Upper lobe of left lung (tissue), 6 donors: ENCODE results near the gene INHBE. TPM values are rescaled to one million over a fixed set of nuclear protein-coding genes. Genes with fewer than 3 reads are reported as not detected.
"Not testable (repeated sequence)": the region's sequence is repeated elsewhere in the genome, so short reads cannot be mapped to it uniquely, and the experiment has no call there.

Source experiments
- ATAC-seq, 2 donors: fragments of 200-7000 bp; cut with Tn5 transposase; one replicate each; pipeline ENCODE4 v1.9.1; 2022; ENCODE audit warnings: mild to moderate bottlenecking in 2 of 2, moderate library complexity in 2 of 2; ENCODE audit not compliant: low FRiP score in 2 of 2
- DNase-seq, 2 donors: peaks; one replicate each; pipeline ENCODE4 v3.0.0-alpha.2; 2019 to 2020
- H3K27ac ChIP-seq, 4 donors: fragments of 200-600 bp; sonication (generic); one replicate each; pipeline ENCODE4 v1.5.1; 2016 to 2019
- H3K27me3 ChIP-seq, 4 donors: fragments of 200-600 bp; sonication (generic); one replicate each; pipeline ENCODE4 v1.5.1; 2017 to 2019
- H3K36me3 ChIP-seq, 4 donors: fragments of 200-600 bp; sonication (generic); one replicate each; pipeline ENCODE4 v1.5.1; 2016 to 2019
- H3K4me1 ChIP-seq, 4 donors: fragments of 200-600 bp; sonication (generic); one replicate each; pipeline ENCODE4 v1.5.1; 2018 to 2019
- H3K4me3 ChIP-seq, 4 donors: fragments of 200-600 bp; sonication (generic); one replicate each; pipeline ENCODE4 v1.5.1; 2017 to 2019; ENCODE audit warnings: mild to moderate bottlenecking in 2 of 4, moderate library complexity in 1 of 4
- H3K9me3 ChIP-seq, 4 donors: fragments of 200-600 bp; sonication (generic); one replicate each; pipeline ENCODE4 v1.5.1; 2018 to 2019
- EP300 ChIP-seq, 4 donors: sonication (generic); formaldehyde crosslinking; IDR thresholded peaks; one replicate each; pipeline ENCODE4 v1.5.1; 2017; ENCODE audit warnings: antibody characterized with exemption in 4 of 4, control low read depth in 2 of 4
- POLR2A ChIP-seq, 4 donors: fragments of 450-650 bp; IDR thresholded peaks; one replicate each; pipeline ENCODE4 v1.5.1; 2016 to 2017; ENCODE audit warnings: antibody characterized with exemption in 4 of 4, mild to moderate bottlenecking in 2 of 4
- POLR2AphosphoS5 ChIP-seq, 2 donors: sonication (generic); formaldehyde crosslinking; IDR thresholded peaks; one replicate each; pipeline ENCODE4 v1.5.1; 2017; ENCODE audit warnings: antibody characterized with exemption in 2 of 2
- whole genome bisulfite sequencing, 2 donors: methylation state at CpG; one replicate each; pipeline ENCODE4 v1.1.5; 2017 to 2018; 5-methylcytosine and 5-hydroxymethylcytosine counted together
- total RNA-seq, 6 donors: library from RNA; depleted of rRNA in 4 of 6; stranded (reverse); fragments of >200 nt in 4 of 6; gene quantifications; one replicate each; pipeline versions ENCODE4 v1.1.0 to v1.2.1, GENCODE V29; 2016 to 2021
- TF ChIP-seq, protein P1 (sequence below), 6 experiments: fragments of 450-650 bp in 4 of 6; fragments of 200-600 bp in 2 of 6; sonication (generic) in 2 of 6; IDR thresholded peaks; one replicate each; pipeline ENCODE4 v1.5.1; 2016 to 2019; ENCODE audit warnings: antibody characterized with exemption in 6 of 6
- donor health status: DM: no; HTN: no; CAD: no; lungs with moderate emphysema.
- donor health status: DM: no; HTN: yes; CAD: no; lungs with severe emphysema.

INHBE gene
- total RNA-seq, 6 donors from 2014 or later: 0.11 TPM; not detected in 5

DNA sequence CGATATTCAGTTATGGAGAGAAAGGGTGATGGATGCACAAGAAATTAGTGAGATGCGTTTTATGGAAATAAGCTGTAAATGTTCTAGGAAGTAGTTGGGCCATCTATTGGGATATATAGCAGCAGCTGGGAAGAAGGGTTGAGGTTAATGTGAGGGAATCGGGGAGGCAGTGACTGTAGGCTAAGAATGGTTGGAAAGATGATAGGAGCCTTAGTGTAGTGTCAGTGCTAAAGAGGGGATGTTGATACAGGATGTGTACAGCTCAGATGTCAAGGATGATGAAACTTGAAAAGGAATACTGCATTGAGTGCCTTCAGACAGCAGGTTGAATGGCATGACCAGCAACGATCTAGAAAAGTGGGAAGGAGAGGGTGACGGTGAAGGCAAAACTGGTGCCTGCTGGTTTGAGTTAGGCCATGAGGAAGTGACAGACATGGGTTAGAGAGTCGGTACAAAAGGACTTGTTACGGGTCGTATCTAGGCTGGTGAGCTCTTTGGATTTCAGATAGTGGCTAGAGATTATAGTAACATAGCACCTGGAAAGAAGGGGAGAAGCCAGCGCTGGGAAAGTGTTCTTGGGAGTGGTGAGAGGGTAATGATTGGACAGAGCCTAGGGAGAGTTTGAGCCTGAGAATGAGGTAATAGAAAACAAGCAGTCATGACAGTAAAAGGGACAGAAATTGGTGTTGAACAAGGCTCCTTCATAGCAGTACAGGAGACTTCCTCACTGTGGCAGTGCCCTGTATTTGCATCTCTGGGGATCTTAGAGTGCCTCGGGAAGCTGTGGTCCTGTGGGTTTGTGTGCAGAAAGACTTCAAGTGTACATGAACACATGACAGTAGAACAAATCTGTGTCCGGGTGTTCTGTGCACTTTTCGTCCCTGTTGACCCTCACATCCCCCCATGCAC is 42.4 kb downstream of the INHBE start:
- H3K4me3 ChIP-seq: no peak overlapping the region
- TF ChIP-seq POLR2A (IDR thresholded peaks at IDR 0.05) (no peak), POLR2AphosphoS5 (IDR thresholded peaks at IDR 0.05) (no peak), EP300 (IDR thresholded peaks at IDR 0.05) (no peak)
- TF ChIP-seq, protein P1, sequence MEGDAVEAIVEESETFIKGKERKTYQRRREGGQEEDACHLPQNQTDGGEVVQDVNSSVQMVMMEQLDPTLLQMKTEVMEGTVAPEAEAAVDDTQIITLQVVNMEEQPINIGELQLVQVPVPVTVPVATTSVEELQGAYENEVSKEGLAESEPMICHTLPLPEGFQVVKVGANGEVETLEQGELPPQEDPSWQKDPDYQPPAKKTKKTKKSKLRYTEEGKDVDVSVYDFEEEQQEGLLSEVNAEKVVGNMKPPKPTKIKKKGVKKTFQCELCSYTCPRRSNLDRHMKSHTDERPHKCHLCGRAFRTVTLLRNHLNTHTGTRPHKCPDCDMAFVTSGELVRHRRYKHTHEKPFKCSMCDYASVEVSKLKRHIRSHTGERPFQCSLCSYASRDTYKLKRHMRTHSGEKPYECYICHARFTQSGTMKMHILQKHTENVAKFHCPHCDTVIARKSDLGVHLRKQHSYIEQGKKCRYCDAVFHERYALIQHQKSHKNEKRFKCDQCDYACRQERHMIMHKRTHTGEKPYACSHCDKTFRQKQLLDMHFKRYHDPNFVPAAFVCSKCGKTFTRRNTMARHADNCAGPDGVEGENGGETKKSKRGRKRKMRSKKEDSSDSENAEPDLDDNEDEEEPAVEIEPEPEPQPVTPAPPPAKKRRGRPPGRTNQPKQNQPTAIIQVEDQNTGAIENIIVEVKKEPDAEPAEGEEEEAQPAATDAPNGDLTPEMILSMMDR (IDR thresholded peaks at IDR 0.05): no peak
- DNase-seq (no peak), ATAC-seq (peak in 1 of 2 donors; percentile 19)
- H3K27me3 ChIP-seq: no peaks in the 10 kb centered on the region
- H3K4me1 ChIP-seq: no peaks in the 10 kb centered on the region
- H3K36me3 ChIP-seq: peaks cover 15 to 86% (median 54%) of the 10 kb centered on the region in 4 donors
- 90 to 91% methylated on average over 12 of the region's 12 CpGs for WGBS, 2 donors
- H3K27ac ChIP-seq: no peak overlapping the region
- no peaks in the 10 kb centered on the region for H3K9me3 ChIP-seq

DNA sequence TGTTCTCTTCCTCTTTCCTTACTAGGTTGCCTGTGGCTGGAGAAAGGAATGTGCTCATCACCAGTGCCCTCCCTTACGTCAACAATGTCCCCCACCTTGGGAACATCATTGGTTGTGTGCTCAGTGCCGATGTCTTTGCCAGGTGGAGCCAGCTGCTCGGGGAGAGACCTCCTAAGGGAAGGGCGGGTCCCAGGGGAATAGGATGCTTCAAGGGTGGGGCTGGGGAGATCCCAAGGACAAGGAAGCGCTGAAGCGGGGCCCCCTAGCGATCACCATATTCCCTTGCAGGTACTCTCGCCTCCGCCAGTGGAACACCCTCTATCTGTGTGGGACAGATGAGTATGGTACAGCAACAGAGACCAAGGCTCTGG is 43.0 kb downstream of the INHBE start:
- ATAC-seq (peak in 1 of 2 donors; percentile 51), DNase-seq (no peak)
- Histone ChIP-seq H3K4me1 (no peaks in the 10 kb centered on the region), H3K36me3 (peaks cover 15 to 86% (median 58%) of the 10 kb centered on the region in 4 donors), H3K9me3 (no peaks in the 10 kb centered on the region), H3K27me3 (no peaks in the 10 kb centered on the region), H3K4me3 (no peak overlapping the region), H3K27ac (no peak overlapping the region)
- TF ChIP-seq POLR2A (IDR thresholded peaks at IDR 0.05) (no peak), POLR2AphosphoS5 (IDR thresholded peaks at IDR 0.05) (no peak), EP300 (IDR thresholded peaks at IDR 0.05) (no peak)
- TF ChIP-seq, protein P1 (IDR thresholded peaks at IDR 0.05): no peak
- WGBS, 2 donors: 91 to 93% methylated on average over 9 of the region's 9 CpGs

DNA sequence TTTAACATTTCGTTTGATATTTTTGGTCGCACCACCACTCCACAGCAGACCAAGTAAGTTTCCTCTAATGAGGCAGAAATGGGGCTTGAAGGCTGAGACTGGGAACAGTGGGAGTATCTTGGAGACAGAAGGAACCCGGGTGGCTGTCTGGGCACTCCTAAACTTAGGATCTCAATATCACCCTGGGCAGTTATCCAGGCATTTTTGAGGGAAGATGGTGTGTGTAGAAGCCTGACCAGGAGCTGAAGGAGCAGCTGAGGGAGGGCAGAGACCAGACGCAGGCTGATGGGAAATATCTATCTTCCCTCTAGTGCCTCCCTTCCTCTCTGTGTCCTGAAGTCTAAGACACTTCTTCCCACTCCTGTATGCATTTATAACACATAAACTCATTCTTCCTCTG is 43.5 kb downstream of the INHBE start:
- H3K9me3 ChIP-seq: no peaks in the 10 kb centered on the region
- ATAC-seq (peak in 1 of 2 donors; percentile 46), DNase-seq (no peak)
- no peak overlapping the region for H3K4me3 ChIP-seq
- H3K36me3 ChIP-seq: peaks cover 15 to 91% (median 63%) of the 10 kb centered on the region in 4 donors
- TF ChIP-seq POLR2AphosphoS5 (IDR thresholded peaks at IDR 0.05): no peak
- TF ChIP-seq POLR2A (IDR thresholded peaks at IDR 0.05): no peak
- no peak for TF ChIP-seq EP300 (IDR thresholded peaks at IDR 0.05)
- TF ChIP-seq, protein P1 (IDR thresholded peaks at IDR 0.05): no peak
- H3K4me1 ChIP-seq: no peaks in the 10 kb centered on the region
- 94 to 100% methylated on average over 4 of the region's 4 CpGs for WGBS, 2 donors
- no peak overlapping the region for H3K27ac ChIP-seq
- no peaks in the 10 kb centered on the region for H3K27me3 ChIP-seq

DNA sequence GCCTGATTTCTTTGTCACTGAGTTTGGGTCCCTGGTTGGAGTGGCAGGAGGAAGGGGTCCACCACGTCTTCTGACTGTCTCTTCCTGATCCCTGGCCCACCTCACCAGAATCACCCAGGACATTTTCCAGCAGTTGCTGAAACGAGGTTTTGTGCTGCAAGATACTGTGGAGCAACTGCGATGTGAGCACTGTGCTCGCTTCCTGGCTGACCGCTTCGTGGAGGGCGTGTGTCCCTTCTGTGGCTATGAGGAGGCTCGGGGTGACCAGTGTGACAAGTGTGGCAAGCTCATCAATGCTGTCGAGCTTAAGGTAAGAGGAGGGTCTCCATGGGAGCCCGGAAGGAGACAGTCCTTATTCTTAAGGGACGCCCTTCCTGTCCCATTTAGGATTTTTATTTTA is 45.1 kb downstream of the INHBE start:
- DNase-seq (no peak), ATAC-seq (no peak)
- no peaks in the 10 kb centered on the region for H3K9me3 ChIP-seq
- TF ChIP-seq, protein P1 (IDR thresholded peaks at IDR 0.05): no peak
- no peak for TF ChIP-seq POLR2A (IDR thresholded peaks at IDR 0.05)
- no peak for TF ChIP-seq POLR2AphosphoS5 (IDR thresholded peaks at IDR 0.05)
- no peak for TF ChIP-seq EP300 (IDR thresholded peaks at IDR 0.05)
- H3K4me3 ChIP-seq: no peak overlapping the region
- H3K36me3 ChIP-seq: peaks cover 16 to 96% (median 76%) of the 10 kb centered on the region in 4 donors
- H3K4me1 ChIP-seq: no peaks in the 10 kb centered on the region
- WGBS, 2 donors: 80 to 85% methylated on average over 11 of the region's 11 CpGs
- H3K27me3 ChIP-seq: no peaks in the 10 kb centered on the region
- no peak overlapping the region for H3K27ac ChIP-seq

DNA sequence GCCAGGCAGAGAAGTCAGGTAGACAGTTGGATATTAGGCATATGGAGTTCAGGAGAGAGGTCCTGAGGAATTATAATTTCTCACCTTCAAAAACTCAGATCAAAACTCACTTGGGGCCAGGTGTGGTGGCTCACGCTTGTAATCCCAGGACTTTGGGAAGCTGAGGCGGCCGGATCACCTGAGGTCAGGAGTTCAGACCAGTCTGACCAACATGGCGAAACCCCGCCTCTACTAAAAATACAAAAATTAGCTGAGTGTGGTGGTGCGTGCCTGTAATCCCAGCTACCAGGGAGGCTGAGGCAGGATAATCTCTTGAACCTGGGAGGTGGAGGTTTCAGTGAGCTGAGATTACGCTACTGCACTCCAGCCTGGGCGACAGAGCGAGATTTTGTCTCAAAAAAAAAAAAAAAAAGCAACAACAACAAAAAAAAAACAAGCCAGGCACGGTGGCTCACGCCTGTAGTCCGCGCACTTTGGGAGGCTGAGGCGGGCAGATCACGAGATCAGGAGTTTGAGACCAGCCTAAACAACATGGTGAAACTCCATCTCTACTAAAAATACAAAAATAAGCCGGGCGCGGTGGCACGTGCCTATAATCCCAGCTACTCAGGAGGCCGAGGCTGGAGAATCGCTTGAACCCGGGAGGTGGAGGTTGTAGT is 47.3 kb downstream of the INHBE start:
- H3K36me3 ChIP-seq: peaks cover 26 to 91% (median 79%) of the 10 kb centered on the region in 4 donors
- H3K27ac ChIP-seq, H3K4me3 ChIP-seq, H3K9me3 ChIP-seq, H3K4me1 ChIP-seq, H3K27me3 ChIP-seq, DNase-seq, ATAC-seq: not testable (repeated sequence)
- WGBS, 2 donors: 92 to 93% methylated on average over 21 to 22 of the region's 22 CpGs

DNA sequence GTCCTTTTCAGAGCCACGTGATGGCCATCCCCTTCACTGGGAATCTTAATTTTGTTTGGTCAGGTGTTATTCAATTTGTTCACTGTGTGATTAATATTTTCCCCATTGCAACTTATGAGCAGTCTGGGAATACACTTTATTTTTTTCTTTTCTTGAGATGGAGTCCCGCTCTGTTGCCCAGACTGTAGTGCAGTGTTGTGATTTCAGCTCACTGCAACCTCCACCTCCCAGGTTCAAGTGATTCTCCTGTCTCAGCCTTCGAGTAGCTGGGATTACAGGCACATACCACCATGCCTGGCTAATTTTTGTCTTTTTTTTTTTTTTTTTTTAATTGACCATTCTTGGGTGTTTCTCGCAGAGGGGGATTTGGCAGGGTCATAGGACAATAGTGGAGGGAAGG is 51.4 kb downstream of the INHBE start:
- not testable (repeated sequence) for H3K27ac ChIP-seq, DNase-seq, H3K4me1 ChIP-seq, H3K4me3 ChIP-seq, H3K27me3 ChIP-seq, H3K9me3 ChIP-seq, ATAC-seq
- peaks cover 11 to 84% (median 64%) of the 10 kb centered on the region in 4 donors for H3K36me3 ChIP-seq
- 72 to 78% methylated on average over 4 of the region's 4 CpGs for WGBS, 2 donors
